GM18505 (cell line): ENCODE data around the gene TTC39B.

ENCODE experiments used
- ATAC-seq: cut with Tn5 transposase; IDR thresholded peaks from one replicate; pipeline ENCODE4 v1.9.1; 2021; ENCODE audit not compliant: unreplicated experiment
- POLR2A ChIP-seq: IDR thresholded peaks from 4 replicates; pipeline ENCODE4 v1.6.1; 2011; ENCODE audit warnings: borderline replicate concordance; ENCODE audit not compliant: insufficient read depth, insufficient read length; ENCODE audit errors: extremely low read depth

The TTC39B gene

GRCh38 chr9:15271403-15271802, 35.6 kb downstream of the TTC39B start:
- ATAC-seq = no peak

GRCh38 chr9:15268782-15269181, 38.2 kb downstream of the TTC39B start:
- no peak for TF ChIP-seq POLR2A
- ATAC-seq = no peak

More at GRCh38 chr9:15271403-15271802, 35.6 kb downstream of the TTC39B start:
- no peak for TF ChIP-seq POLR2A

- no peak for ATAC-seq
- TF ChIP-seq POLR2A = no peak
Measured at GRCh38 chr9:15268317-15268716, 38.7 kb downstream of the TTC39B start.

GRCh38 chr9:15264918-15265317, 42.1 kb downstream of the TTC39B start:
- no peak for ATAC-seq
- no peak for TF ChIP-seq POLR2A

GRCh38 chr9:15262581-15262980, 44.4 kb downstream of the TTC39B start:
- no peak for ATAC-seq
- TF ChIP-seq POLR2A = no peak

GRCh38 chr9:15256426-15256825, 50.6 kb downstream of the TTC39B start:
- TF ChIP-seq POLR2A = no peak
- no peak for ATAC-seq

GRCh38 chr9:15253786-15254185, 53.2 kb downstream of the TTC39B start:
- no peak for ATAC-seq
- no peak for TF ChIP-seq POLR2A

- no peak for TF ChIP-seq POLR2A
- no peak for ATAC-seq
Measured at GRCh38 chr9:15253197-15253596, 53.8 kb downstream of the TTC39B start.

- no peak for ATAC-seq
- no peak for TF ChIP-seq POLR2A
Measured at GRCh38 chr9:15249981-15250380, 57.0 kb downstream of the TTC39B start.

- ATAC-seq = no peak
- no peak for TF ChIP-seq POLR2A
Measured at GRCh38 chr9:15249042-15249818, 57.8 kb downstream of the TTC39B start.

GRCh38 chr9:15248621-15249020, 58.4 kb downstream of the TTC39B start:
- no peak for ATAC-seq
- TF ChIP-seq POLR2A = no peak

- TF ChIP-seq POLR2A = no peak
- ATAC-seq = no peak
Measured at GRCh38 chr9:15248081-15248480, 58.9 kb downstream of the TTC39B start.

GRCh38 chr9:15246708-15247107, 60.3 kb downstream of the TTC39B start:
- no peak for TF ChIP-seq POLR2A
- no peak for ATAC-seq

GRCh38 chr9:15246243-15246642, 60.8 kb downstream of the TTC39B start:
- TF ChIP-seq POLR2A = no peak
- ATAC-seq = no peak
